Muscle of leg (tissue), 9 donors: ENCODE data around the gene DNAH10. TPM values are rescaled to one million over a fixed set of nuclear protein-coding genes. Genes with fewer than 3 reads are reported as not detected.

Source experiments
- polyA plus RNA-seq, 8 donors: library from polyadenylated mRNA; unstranded; fragments of 120-200 nt; gene quantifications; one replicate each; pipeline versions ENCODE4 v1.2.1 to v1.2.3, GENCODE V29; 2013; ENCODE audit warnings: inconsistent platforms in 1 of 8, low replicate concordance in 1 of 8; ENCODE audit not compliant: insufficient read length in 8 of 8, insufficient read depth in 1 of 8
- total RNA-seq: library from RNA; stranded (reverse); fragments of 120-200 nt; gene quantifications from one replicate; pipeline ENCODE4 v1.2.4, GENCODE V29; 2013

Gene DNAH10
- total and polyA plus RNA-seq, 9 donors, result 1.2 to 8.6 (median 1.7) TPM

Other genes with a start within 250 kb of the DNAH10 start
- gene RILPL1, start 228.6 kb upstream of the DNAH10 start, total RNA-seq, result 26.2 TPM
- 10 to 100 TPM; 24.8 to 38.3 (median 30.9) TPM for gene RILPL1, start 228.6 kb upstream of the DNAH10 start, polyA plus RNA-seq
- gene TMED2, start 177.7 kb upstream of the DNAH10 start, total RNA-seq, result 158 TPM
- gene TMED2, start 177.7 kb upstream of the DNAH10 start, polyA plus RNA-seq, result 100 to 1,000 TPM; 129 to 184 (median 153) TPM
- gene DDX55, start 160.2 kb upstream of the DNAH10 start, total RNA-seq, result 21.0 TPM
- 10 to 100 TPM; 11.9 to 20.1 (median 13.5) TPM for gene DDX55, start 160.2 kb upstream of the DNAH10 start, polyA plus RNA-seq
- 30.2 TPM for gene EIF2B1, start 128.6 kb upstream of the DNAH10 start, total RNA-seq
- 10 to 100 TPM; 42.2 to 49.1 (median 45.3) TPM for gene EIF2B1, start 128.6 kb upstream of the DNAH10 start, polyA plus RNA-seq
- gene GTF2H3, start 128.5 kb upstream of the DNAH10 start, total RNA-seq, result 30.3 TPM
- gene GTF2H3, start 128.5 kb upstream of the DNAH10 start, polyA plus RNA-seq, result 10 to 100 TPM; 18.8 to 30.9 (median 26.2) TPM
- gene TCTN2, start 91.2 kb upstream of the DNAH10 start, total RNA-seq, result 6.3 TPM
- gene TCTN2, start 91.2 kb upstream of the DNAH10 start, polyA plus RNA-seq, result 10 to 100 TPM in 2 of 8 donors, 1 to 10 TPM in 6; 7.4 to 11.7 (median 8.2) TPM
- gene ATP6V0A2, start 49.9 kb upstream of the DNAH10 start, total RNA-seq, result 14.1 TPM
- gene ATP6V0A2, start 49.9 kb upstream of the DNAH10 start, polyA plus RNA-seq, result 10 to 100 TPM; 10.1 to 19.6 (median 12.6) TPM
- gene CCDC92, start 210.5 kb downstream of the DNAH10 start, total RNA-seq, result 7.4 TPM
- 10 to 100 TPM; 26.4 to 30.9 (median 29.3) TPM for gene CCDC92, start 210.5 kb downstream of the DNAH10 start, polyA plus RNA-seq
- 28.3 TPM for gene ZNF664, start 210.9 kb downstream of the DNAH10 start, total RNA-seq
- 10 to 100 TPM; 39.0 to 58.9 (median 43.2) TPM for gene ZNF664, start 210.9 kb downstream of the DNAH10 start, polyA plus RNA-seq